Measurements from ENCODE around the gene SPIRE1.

The SPIRE1 gene

DNA sequence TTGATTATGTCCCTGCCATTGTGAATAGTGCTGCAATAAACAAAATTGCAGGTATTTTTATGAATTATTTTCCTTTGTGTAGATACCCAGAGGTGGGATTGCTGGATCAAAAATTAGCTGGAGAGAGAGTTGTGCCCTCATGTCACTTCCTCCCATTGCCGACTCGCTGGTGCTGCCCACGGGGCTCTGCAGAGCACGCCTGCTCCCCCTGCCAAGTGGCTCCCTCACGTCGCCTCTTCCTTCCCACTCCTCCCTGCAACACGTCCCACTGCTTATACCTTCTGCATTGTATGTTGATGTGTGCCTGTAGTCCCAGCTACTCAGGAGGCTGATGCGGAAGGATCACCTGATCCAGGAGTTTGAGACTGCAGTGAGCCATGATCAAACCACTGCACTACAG is 222.0 kb downstream of the SPIRE1 start:
- H3K4me1 ChIP-seq (ENCODE audit: control insufficient read depth, insufficient read depth, low read length) = no peaks in the 10 kb centered on the region
- no peaks in the 10 kb centered on the region for H3K27me3 ChIP-seq (replicated peaks; ENCODE audit: control insufficient read depth, insufficient read depth, low read length)
- H3K9me3 ChIP-seq (ENCODE audit: control insufficient read depth, low read length) = no peaks in the 10 kb centered on the region
- DNase-seq (ENCODE audit: low read depth) = no peak
- no peak overlapping the region for H3K4me3 ChIP-seq (ENCODE audit: low read length)
- no peak overlapping the region for H3K9ac ChIP-seq (ENCODE audit: low read length)
- H3K36me3 ChIP-seq (ENCODE audit: control insufficient read depth, insufficient read depth, low read length, severe bottlenecking) = peaks cover 11% of the 10 kb centered on the region

DNA sequence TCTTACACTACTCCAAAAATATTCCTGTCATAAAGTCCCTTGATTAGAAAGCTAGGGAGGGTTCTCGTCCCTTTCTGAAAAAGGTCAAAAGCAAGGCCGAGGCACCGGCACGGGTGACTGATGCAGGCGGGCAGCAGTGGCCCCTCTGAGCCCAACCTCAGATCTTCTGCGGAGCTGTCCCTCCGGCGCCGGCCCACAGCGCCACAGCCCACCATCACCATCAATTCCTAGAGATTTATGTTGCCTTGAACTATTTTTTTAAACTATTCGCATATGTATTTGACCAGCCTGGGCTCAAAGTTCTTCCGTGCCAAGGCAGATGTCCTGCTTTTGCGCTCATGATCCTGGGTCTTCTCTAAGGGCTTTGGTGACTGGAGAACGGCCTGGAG is 223.4 kb downstream of the SPIRE1 start:
- H3K9me3 ChIP-seq (ENCODE audit: control insufficient read depth, low read length) = no peaks in the 10 kb centered on the region
- H3K4me3 ChIP-seq (ENCODE audit: low read length) = no peak overlapping the region
- no peaks in the 10 kb centered on the region for H3K27me3 ChIP-seq (replicated peaks; ENCODE audit: control insufficient read depth, insufficient read depth, low read length)
- H3K36me3 ChIP-seq (ENCODE audit: control insufficient read depth, insufficient read depth, low read length, severe bottlenecking) = peaks cover 11% of the 10 kb centered on the region
- no peak for DNase-seq (ENCODE audit: low read depth)
- H3K9ac ChIP-seq (ENCODE audit: low read length) = no peak overlapping the region
- no peaks in the 10 kb centered on the region for H3K4me1 ChIP-seq (ENCODE audit: control insufficient read depth, insufficient read depth, low read length)

DNA sequence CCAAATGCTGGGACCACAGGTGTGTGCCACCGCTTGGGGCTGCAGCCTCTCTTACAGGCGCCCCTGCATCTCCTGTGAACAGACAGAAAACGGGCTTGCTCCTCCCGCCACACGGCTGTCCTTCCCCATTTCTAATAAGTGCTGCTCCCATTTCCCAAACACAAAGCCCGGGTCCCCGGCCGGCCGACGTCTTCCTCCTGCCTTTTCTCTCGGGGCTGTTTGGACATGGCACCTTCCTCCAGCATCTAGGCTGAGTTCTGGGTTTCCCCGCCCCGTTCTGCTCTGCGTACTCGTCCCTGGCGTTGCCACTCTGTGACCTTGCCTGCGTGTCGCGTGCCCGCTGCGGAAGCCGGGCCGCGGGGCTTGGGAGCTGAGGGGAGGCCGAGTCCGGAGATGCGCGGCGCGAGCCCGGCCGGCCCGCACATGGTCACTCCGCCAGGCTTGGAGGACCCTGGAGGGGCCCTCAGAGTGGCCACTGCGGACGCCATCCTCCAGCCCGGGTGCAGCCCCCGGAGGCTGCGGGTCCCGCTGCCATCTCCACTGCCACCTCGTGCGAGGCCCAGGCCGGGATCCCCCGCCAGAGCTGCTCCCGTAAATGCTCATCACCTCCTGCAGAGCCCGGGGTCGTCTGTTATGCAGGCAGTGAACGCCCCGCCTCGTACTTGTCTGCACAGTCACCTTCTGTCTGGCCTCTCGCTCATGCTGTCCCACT is 223.9 kb downstream of the SPIRE1 start:
- Histone ChIP-seq H3K9me3 (ENCODE audit: control insufficient read depth, low read length) (no peaks in the 10 kb centered on the region), H3K4me1 (ENCODE audit: control insufficient read depth, insufficient read depth, low read length) (no peaks in the 10 kb centered on the region), H3K27me3 (replicated peaks; ENCODE audit: control insufficient read depth, insufficient read depth, low read length) (no peaks in the 10 kb centered on the region), H3K4me3 (ENCODE audit: low read length) (no peak overlapping the region), H3K36me3 (ENCODE audit: control insufficient read depth, insufficient read depth, low read length, severe bottlenecking) (peaks cover 14% of the 10 kb centered on the region), H3K9ac (ENCODE audit: low read length) (no peak overlapping the region)
- DNase-seq (ENCODE audit: low read depth) = no peak

DNA sequence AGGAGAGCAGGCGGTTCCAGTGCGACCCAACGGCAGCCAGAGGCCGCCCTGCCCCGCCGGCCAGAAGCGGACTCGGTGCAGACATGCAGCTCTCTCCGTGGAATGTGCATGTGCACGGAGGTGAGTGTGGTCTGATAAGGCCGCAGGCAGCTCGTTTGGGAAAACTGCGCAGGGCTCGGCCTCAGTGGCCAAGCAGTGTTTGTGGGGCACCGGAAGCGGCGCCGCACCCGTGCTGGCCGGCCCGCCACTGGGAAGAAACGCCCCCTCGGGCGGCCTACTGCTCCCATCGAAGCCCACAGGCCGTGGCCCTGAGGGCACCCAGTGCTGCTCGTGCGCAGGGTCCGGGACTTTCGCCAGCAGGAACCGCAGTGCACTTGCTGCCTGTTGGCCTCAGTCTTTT is 225.0 kb downstream of the SPIRE1 start:
- no peaks in the 10 kb centered on the region for H3K4me1 ChIP-seq (ENCODE audit: control insufficient read depth, insufficient read depth, low read length)

DNA sequence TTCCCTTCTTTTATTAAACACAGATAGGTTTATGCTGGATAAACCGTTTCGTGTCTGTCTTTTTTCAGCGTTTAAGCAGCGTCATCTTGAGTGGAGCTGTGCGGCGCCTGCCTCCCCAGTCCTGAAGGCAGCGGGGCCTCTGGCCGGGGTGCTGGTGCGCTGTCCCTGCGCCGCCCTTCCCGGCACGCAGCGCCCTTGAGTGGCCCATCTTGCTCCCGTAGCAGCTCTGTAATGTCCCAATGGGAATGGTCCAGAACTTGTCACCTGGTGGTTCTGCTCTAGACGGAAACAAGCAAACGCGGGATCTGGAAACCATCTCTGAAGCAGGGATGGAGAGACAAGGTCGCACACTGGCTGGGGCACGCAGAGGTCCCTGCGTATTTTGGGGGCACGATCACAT is 225.7 kb downstream of the SPIRE1 start:
- peaks cover 27% of the 10 kb centered on the region for H3K36me3 ChIP-seq (ENCODE audit: control insufficient read depth, insufficient read depth, low read length, severe bottlenecking)
- H3K9me3 ChIP-seq (ENCODE audit: control insufficient read depth, low read length) = peaks cover 11% of the 10 kb centered on the region
- no peak overlapping the region for H3K4me3 ChIP-seq (ENCODE audit: low read length)
- no peak overlapping the region for H3K9ac ChIP-seq (ENCODE audit: low read length)
- no peaks in the 10 kb centered on the region for H3K4me1 ChIP-seq (ENCODE audit: control insufficient read depth, insufficient read depth, low read length)
- DNase-seq (ENCODE audit: low read depth) = no peak
- H3K27me3 ChIP-seq (replicated peaks; ENCODE audit: control insufficient read depth, insufficient read depth, low read length) = no peaks in the 10 kb centered on the region

More for the DNA sequence above, 225.0 kb downstream of the SPIRE1 start:
- no peaks in the 10 kb centered on the region for H3K27me3 ChIP-seq (replicated peaks; ENCODE audit: control insufficient read depth, insufficient read depth, low read length)
- H3K9ac ChIP-seq (ENCODE audit: low read length) = no peak overlapping the region
- H3K36me3 ChIP-seq (ENCODE audit: control insufficient read depth, insufficient read depth, low read length, severe bottlenecking) = peaks cover 20% of the 10 kb centered on the region
- no peak for DNase-seq (ENCODE audit: low read depth)
- peaks cover 4% of the 10 kb centered on the region for H3K9me3 ChIP-seq (ENCODE audit: control insufficient read depth, low read length)
- H3K4me3 ChIP-seq (ENCODE audit: low read length) = no peak overlapping the region

DNA sequence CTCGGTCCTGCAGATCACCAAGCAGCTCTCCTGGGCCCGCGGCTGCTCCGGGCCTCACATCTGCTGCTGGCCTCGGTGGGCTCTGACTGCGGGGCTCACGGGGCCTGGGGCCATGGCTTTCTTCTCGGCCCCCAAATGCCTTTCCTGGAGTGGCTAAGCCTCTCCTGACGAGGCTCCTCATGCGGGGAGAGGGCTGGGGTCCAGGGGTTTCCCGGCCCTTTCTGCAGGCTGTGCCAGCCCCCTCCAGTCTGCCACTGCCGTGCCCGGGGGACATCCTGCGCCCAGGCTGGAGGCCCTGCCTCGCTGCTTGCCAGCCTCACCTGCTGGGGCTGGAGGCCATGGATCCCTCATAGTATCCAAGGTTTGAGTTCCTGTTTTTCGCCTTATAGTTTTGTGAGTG is 226.3 kb downstream of the SPIRE1 start:
- Histone ChIP-seq H3K27me3 (replicated peaks; ENCODE audit: control insufficient read depth, insufficient read depth, low read length) (no peaks in the 10 kb centered on the region), H3K9me3 (ENCODE audit: control insufficient read depth, low read length) (peaks cover 17% of the 10 kb centered on the region), H3K4me3 (ENCODE audit: low read length) (no peak overlapping the region), H3K4me1 (ENCODE audit: control insufficient read depth, insufficient read depth, low read length) (no peaks in the 10 kb centered on the region), H3K36me3 (ENCODE audit: control insufficient read depth, insufficient read depth, low read length, severe bottlenecking) (peaks cover 33% of the 10 kb centered on the region), H3K9ac (ENCODE audit: low read length) (no peak overlapping the region)
- no peak for DNase-seq (ENCODE audit: low read depth)

DNA sequence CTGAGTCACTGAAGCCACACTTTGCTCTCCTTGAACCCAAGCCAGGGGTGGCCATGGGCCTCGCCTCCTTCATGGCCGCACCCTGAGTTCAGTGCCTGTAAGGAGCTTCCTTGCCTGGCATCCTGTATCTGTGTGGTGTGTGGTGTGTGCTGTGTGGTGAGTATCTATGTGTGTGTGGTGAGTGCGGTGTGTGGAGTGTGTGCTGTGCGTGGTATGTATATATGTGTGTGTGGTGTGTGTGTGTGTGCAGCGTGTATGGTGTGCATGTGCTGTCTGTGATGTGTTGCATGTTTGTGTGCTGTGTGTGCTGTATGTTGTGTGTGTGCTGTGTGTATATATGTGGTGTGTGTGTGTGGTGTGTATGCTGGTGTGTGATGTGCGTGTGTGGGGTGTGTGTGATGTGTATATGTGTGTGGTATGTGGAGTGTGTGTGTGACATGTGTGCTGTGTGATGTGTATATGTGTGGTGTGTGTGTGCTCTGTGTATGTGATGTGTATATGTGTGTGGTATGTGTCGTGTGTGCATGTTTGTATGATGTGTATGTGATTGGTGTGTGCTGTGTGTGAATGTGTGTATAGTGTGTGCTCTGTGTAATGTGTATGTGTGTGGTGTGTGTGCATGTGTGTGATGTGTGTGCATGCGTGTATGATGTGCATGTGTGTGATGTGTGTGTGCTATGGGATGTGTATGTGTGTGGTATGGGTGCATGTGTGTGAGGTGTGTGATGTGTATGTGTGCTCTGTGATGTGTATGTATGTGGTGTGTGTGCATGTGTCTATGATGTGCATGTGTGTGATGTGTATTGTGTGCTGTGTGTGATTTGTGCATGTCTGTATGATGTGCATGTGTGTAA is 227.5 kb downstream of the SPIRE1 start:
- peaks cover 33% of the 10 kb centered on the region for H3K36me3 ChIP-seq (ENCODE audit: control insufficient read depth, insufficient read depth, low read length, severe bottlenecking)
- H3K27me3 ChIP-seq (replicated peaks; ENCODE audit: control insufficient read depth, insufficient read depth, low read length) = no peaks in the 10 kb centered on the region
- H3K4me3 ChIP-seq (ENCODE audit: low read length) = no peak overlapping the region
- no peaks in the 10 kb centered on the region for H3K4me1 ChIP-seq (ENCODE audit: control insufficient read depth, insufficient read depth, low read length)
- no peak for DNase-seq (ENCODE audit: low read depth)
- H3K9ac ChIP-seq (ENCODE audit: low read length) = no peak overlapping the region
- H3K9me3 ChIP-seq (ENCODE audit: control insufficient read depth, low read length) = peaks cover 19% of the 10 kb centered on the region

DNA sequence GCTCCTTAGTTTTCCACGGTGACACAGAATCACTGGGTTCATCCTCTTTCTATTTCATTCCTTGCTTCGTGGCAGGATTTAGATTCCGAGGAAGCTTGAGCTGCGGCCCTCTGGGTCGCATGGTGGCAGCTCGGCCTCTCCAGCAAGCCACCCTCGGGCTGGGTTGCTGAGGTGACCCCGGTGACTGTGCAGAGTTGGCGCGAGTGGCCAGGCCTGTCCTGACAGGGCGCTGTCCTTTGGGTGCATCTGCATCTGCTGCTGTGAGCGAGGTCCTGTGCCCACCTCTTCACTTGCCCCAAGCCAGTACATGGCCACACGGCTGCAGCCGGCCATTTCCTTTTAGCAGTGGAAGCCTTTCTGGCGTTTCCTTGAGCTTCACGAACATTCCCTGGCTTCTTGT is 228.4 kb downstream of the SPIRE1 start:
- no peak for DNase-seq (ENCODE audit: low read depth)
- Histone ChIP-seq H3K9ac (ENCODE audit: low read length) (no peak overlapping the region), H3K4me3 (ENCODE audit: low read length) (no peak overlapping the region), H3K4me1 (ENCODE audit: control insufficient read depth, insufficient read depth, low read length) (no peaks in the 10 kb centered on the region), H3K9me3 (ENCODE audit: control insufficient read depth, low read length) (peaks cover 19% of the 10 kb centered on the region), H3K27me3 (replicated peaks; ENCODE audit: control insufficient read depth, insufficient read depth, low read length) (no peaks in the 10 kb centered on the region), H3K36me3 (ENCODE audit: control insufficient read depth, insufficient read depth, low read length, severe bottlenecking) (peaks cover 33% of the 10 kb centered on the region)

DNA sequence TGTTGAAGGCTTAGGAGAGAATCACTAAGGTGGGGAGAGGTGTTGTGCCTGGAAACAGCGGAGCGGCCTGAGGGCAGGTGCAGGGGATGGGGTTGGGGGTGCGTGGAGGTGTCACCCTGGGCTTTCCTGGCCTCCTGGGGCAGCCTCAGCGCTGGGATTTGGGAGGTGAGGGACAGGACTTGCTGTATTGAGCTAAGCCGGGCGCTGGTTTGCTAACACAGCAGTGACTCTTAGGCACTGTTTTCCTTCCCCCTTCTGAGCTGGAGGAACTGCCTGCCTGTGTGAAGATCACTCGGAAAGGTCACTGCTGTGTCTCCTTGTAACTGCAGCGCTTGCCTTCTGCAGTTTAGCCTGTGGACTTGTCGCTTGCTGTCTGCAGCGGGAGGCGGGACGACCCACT is 229.0 kb downstream of the SPIRE1 start:
- Histone ChIP-seq H3K27me3 (replicated peaks; ENCODE audit: control insufficient read depth, insufficient read depth, low read length) (no peaks in the 10 kb centered on the region), H3K4me1 (ENCODE audit: control insufficient read depth, insufficient read depth, low read length) (no peaks in the 10 kb centered on the region), H3K9me3 (ENCODE audit: control insufficient read depth, low read length) (peaks cover 19% of the 10 kb centered on the region), H3K9ac (ENCODE audit: low read length) (no peak overlapping the region), H3K4me3 (ENCODE audit: low read length) (no peak overlapping the region), H3K36me3 (ENCODE audit: control insufficient read depth, insufficient read depth, low read length, severe bottlenecking) (peaks cover 33% of the 10 kb centered on the region)
- DNase-seq (ENCODE audit: low read depth) = no peak

DNA sequence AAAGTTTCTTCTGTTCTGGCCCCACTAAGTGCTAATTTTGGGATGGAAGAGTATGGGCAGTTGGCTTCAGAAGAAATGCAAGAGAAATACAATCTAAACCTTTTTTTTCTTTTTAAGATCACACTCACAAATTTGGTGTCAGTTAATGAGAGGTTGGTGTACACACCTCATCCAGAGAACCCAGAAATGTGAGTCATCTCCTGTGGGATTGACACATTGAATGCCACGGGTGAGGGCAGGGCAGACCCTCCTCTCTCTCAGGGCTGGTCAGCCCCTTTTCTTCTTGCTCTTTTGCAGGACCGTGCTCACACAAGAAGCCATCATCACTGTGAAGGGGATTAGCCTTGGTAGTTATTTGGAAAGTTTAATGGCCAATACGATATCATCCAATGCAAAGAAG is 231.0 kb downstream of the SPIRE1 start:
- no peak for DNase-seq (ENCODE audit: low read depth)
- peaks cover 19% of the 10 kb centered on the region for H3K9me3 ChIP-seq (ENCODE audit: control insufficient read depth, low read length)

DNA sequence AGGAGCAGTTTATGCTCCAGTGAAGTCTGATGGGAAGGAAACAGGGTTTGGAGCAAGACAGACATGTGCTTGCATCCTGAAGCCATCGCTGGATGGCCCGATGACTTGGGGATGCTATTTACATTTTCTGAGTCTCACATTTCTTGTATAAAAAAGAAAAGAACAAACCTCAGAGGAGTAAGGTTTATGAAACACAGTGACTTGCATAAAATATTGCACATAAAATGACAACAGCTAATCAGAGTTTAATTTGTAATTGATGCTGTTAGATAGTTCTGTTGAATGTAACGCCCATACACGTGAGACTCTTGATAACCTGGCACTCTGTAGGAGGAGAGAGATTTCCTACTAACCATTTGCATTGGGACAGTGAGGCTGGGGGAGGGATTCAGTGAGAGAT is 233.7 kb downstream of the SPIRE1 start:
- H3K4me1 ChIP-seq (ENCODE audit: control insufficient read depth, insufficient read depth, low read length) = peaks cover 3% of the 10 kb centered on the region
- no peak for DNase-seq (ENCODE audit: low read depth)
- H3K36me3 ChIP-seq (ENCODE audit: control insufficient read depth, insufficient read depth, low read length, severe bottlenecking) = peaks cover 23% of the 10 kb centered on the region
- peaks cover 19% of the 10 kb centered on the region for H3K9me3 ChIP-seq (ENCODE audit: control insufficient read depth, low read length)
- H3K27me3 ChIP-seq (replicated peaks; ENCODE audit: control insufficient read depth, insufficient read depth, low read length) = no peaks in the 10 kb centered on the region
- no peak overlapping the region for H3K4me3 ChIP-seq (ENCODE audit: low read length)
- H3K9ac ChIP-seq (ENCODE audit: low read length) = no peak overlapping the region

More for the DNA sequence above, 231.0 kb downstream of the SPIRE1 start:
- H3K36me3 ChIP-seq (ENCODE audit: control insufficient read depth, insufficient read depth, low read length, severe bottlenecking) = peaks cover 26% of the 10 kb centered on the region
- H3K27me3 ChIP-seq (replicated peaks; ENCODE audit: control insufficient read depth, insufficient read depth, low read length) = no peaks in the 10 kb centered on the region
- H3K4me3 ChIP-seq (ENCODE audit: low read length) = no peak overlapping the region
- H3K9ac ChIP-seq (ENCODE audit: low read length) = no peak overlapping the region
- no peaks in the 10 kb centered on the region for H3K4me1 ChIP-seq (ENCODE audit: control insufficient read depth, insufficient read depth, low read length)
